Hepatocyte (in vitro differentiated cells): Measurements from ENCODE around the gene NME9.

Source experiments
- CTCF ChIP-seq: fragments of 200-600 bp; sonication (generic); IDR thresholded peaks from 2 replicates; pipeline ENCODE4 v1.5.1; 2016; ENCODE audit warnings: antibody characterized with exemption, mild to moderate bottlenecking; ENCODE audit not compliant: poor library complexity
- EZH2 ChIP-seq: fragments of 200-600 bp; sonication (generic); IDR thresholded peaks from 2 replicates; pipeline ENCODE4 v1.6.1; 2016; ENCODE audit warnings: antibody characterized with exemption, mild to moderate bottlenecking, borderline replicate concordance
- EZH2phosphoT487 ChIP-seq: fragments of 200-600 bp; sonication (generic); IDR thresholded peaks from one replicate; pipeline ENCODE4 v1.6.1; 2018; ENCODE audit warnings: antibody characterized with exemption, mild to moderate bottlenecking, low read depth, moderate library complexity; ENCODE audit not compliant: unreplicated experiment, severe bottlenecking

GRCh38 chr3:138349926-138350665 is 20.4 kb upstream of the NME9 start:
- TF ChIP-seq CTCF = no peak
- no peak for TF ChIP-seq EZH2
- no peak for TF ChIP-seq EZH2phosphoT487
